ENCODE data around the gene GABRG3.
A peak's percentile ranks its signal among the peaks of the same experiment; 100 is the strongest.

- TF ChIP-seq, protein P1, sequence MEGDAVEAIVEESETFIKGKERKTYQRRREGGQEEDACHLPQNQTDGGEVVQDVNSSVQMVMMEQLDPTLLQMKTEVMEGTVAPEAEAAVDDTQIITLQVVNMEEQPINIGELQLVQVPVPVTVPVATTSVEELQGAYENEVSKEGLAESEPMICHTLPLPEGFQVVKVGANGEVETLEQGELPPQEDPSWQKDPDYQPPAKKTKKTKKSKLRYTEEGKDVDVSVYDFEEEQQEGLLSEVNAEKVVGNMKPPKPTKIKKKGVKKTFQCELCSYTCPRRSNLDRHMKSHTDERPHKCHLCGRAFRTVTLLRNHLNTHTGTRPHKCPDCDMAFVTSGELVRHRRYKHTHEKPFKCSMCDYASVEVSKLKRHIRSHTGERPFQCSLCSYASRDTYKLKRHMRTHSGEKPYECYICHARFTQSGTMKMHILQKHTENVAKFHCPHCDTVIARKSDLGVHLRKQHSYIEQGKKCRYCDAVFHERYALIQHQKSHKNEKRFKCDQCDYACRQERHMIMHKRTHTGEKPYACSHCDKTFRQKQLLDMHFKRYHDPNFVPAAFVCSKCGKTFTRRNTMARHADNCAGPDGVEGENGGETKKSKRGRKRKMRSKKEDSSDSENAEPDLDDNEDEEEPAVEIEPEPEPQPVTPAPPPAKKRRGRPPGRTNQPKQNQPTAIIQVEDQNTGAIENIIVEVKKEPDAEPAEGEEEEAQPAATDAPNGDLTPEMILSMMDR (IDR thresholded peaks at IDR 0.05): no peak
- TF ChIP-seq POLR2AphosphoS5 (IDR thresholded peaks at IDR 0.05; ENCODE audit: insufficient read depth in 1 of 2, low read depth in 1 of 2): peak in 1 of 2 donors; percentile 11
- no peak for TF ChIP-seq POLR2A (IDR thresholded peaks at IDR 0.05)
Observed at GRCh38 chr15:27057904-27058645, 87.1 kb downstream of the GABRG3 start.

Measured in vagina (tissue), 2 donors.